Colonic mucosa (tissue), 4 donors: ENCODE measurements around the gene DPM2. TPM values are rescaled to one million over a fixed set of nuclear protein-coding genes. Genes with fewer than 3 reads are reported as not detected.

ENCODE experiments used
- DNase-seq: peaks from one replicate; pipeline ENCODE4 v3.0.0-alpha.2; 2020
- H3K27ac ChIP-seq: fragments of 200-600 bp; one replicate; pipeline ENCODE4 v1.8.0; 2021
- H3K27me3 ChIP-seq: fragments of 200-600 bp; one replicate; pipeline ENCODE4 v1.8.0; 2021
- H3K36me3 ChIP-seq: fragments of 200-600 bp; one replicate; pipeline ENCODE4 v1.8.0; 2021
- H3K4me1 ChIP-seq: fragments of 200-600 bp; one replicate; pipeline ENCODE4 v1.8.0; 2021; ENCODE audit warnings: mild to moderate bottlenecking
- H3K4me3 ChIP-seq: fragments of 200-600 bp; one replicate; pipeline ENCODE4 v1.8.0; 2021
- H3K9ac ChIP-seq, 2 donors: one replicate each; pipeline ENCODE4 v1.7.0; 2013; ENCODE audit warnings: control low read depth in 2 of 2, low read depth in 2 of 2, low read length in 2 of 2
- H3K9me3 ChIP-seq: fragments of 200-600 bp; one replicate; pipeline ENCODE4 v1.8.0; 2021
- intact Hi-C: fragments of 100-400 bp; cut with DNase I; formaldehyde crosslinking; loops from one replicate; pipeline ENCODE4 v1.14.1; 2022
- total RNA-seq, 2 donors: library from RNA; stranded (reverse); fragmentation: NEBNext Ultra II Directional in 1 of 2; extraction: Animal tissue kit (Norgen Biotek cat#: 25700) in 1 of 2; gene quantifications; one replicate each; pipeline ENCODE4 v1.2.1, GENCODE V29; 2021
- TF ChIP-seq, protein P1 (sequence below): fragments of 200-600 bp; IDR thresholded peaks from one replicate; pipeline ENCODE4 v1.8.0; 2022; ENCODE audit warnings: antibody characterized with exemption, mild to moderate bottlenecking
- donor health status: healthy.
- donor health status: DM: no; HTN: no; CAD: no.
- donor health status: DM: no; HTN: no; CAD: no.

Gene DPM2
- total RNA-seq, 2 donors from 2014 or later, result 25.7 to 38.9 TPM

DNA sequence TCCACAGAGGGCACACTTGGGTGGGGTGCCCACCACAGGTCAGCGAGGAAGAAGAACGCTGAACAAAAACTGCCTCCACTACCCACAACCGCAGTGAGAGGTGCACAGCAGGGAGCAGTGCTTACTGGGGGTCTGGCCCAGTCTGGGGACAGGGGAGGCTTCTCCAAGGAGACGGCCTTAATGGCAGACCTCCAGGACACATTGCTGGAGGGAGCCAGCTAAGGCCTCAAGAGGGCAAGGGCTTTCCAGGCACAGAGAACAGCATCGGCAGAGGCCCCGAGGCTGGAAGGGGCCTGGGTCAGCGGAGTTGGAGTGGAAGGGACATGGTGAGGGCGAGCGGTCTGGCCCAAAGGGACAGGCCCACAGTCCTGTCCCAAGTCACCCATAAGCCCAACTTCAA, 8.3 kb upstream of the DPM2 start:
- Histone ChIP-seq H3K4me1 (peaks cover 3% of the 10 kb centered on the region), H3K27me3 (no peaks in the 10 kb centered on the region), H3K27ac (no peak overlapping the region), H3K9me3 (no peaks in the 10 kb centered on the region), H3K4me3 (no peak overlapping the region), H3K9ac (no peak overlapping the region), H3K36me3 (peaks cover 23% of the 10 kb centered on the region)
- TF ChIP-seq, protein P1, sequence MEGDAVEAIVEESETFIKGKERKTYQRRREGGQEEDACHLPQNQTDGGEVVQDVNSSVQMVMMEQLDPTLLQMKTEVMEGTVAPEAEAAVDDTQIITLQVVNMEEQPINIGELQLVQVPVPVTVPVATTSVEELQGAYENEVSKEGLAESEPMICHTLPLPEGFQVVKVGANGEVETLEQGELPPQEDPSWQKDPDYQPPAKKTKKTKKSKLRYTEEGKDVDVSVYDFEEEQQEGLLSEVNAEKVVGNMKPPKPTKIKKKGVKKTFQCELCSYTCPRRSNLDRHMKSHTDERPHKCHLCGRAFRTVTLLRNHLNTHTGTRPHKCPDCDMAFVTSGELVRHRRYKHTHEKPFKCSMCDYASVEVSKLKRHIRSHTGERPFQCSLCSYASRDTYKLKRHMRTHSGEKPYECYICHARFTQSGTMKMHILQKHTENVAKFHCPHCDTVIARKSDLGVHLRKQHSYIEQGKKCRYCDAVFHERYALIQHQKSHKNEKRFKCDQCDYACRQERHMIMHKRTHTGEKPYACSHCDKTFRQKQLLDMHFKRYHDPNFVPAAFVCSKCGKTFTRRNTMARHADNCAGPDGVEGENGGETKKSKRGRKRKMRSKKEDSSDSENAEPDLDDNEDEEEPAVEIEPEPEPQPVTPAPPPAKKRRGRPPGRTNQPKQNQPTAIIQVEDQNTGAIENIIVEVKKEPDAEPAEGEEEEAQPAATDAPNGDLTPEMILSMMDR, result no peak
- intact Hi-C loops, result no loop called here
- DNase-seq, result no peak

GRCh38 chr9:127945338-127945737, 7.7 kb upstream of the DPM2 start:
- peaks cover 22% of the 10 kb centered on the region for H3K36me3 ChIP-seq
- H3K9ac ChIP-seq, result no peak overlapping the region
- peaks cover 3% of the 10 kb centered on the region for H3K4me1 ChIP-seq
- no peak overlapping the region for H3K4me3 ChIP-seq
- no peaks in the 10 kb centered on the region for H3K27me3 ChIP-seq
- intact Hi-C loops, result no loop called here
- DNase-seq, result no peak
- no peaks in the 10 kb centered on the region for H3K9me3 ChIP-seq
- no peak overlapping the region for H3K27ac ChIP-seq
- TF ChIP-seq, protein P1, result no peak

DNA sequence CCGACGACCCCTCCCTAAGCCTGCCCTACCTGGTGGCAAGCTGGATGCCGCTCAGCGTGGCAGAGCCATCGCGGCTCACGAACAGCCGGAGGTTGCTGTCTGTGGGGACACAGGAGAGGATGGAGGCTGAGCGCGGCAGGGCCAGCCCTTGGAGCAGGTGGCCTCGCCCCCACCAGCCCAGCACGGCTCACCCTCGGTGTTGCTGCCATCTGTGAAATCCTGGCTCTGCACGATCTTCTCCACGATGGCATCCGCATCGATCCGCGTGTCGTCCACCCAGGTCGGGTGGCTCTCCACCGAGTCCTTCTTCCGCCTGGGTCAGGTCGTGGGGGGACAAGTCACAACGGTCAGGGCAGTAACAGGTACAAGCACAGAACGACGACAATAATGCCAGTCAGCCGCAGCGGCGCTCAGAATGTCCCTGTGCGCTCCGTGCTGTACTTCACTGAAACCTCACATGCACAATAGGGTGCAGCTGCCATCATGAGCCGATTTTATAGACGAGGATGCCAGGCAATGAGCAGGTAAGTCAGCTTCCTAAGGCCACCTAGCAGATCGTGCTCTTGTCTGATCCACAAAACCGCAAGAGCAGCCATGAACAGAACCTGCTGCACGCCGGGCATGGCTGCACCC, 7.0 kb upstream of the DPM2 start:
- H3K27ac ChIP-seq, result no peak overlapping the region
- DNase-seq, result no peak
- intact Hi-C loops, result no loop called here
- peaks cover 3% of the 10 kb centered on the region for H3K4me1 ChIP-seq
- TF ChIP-seq, protein P1, result no peak
- H3K27me3 ChIP-seq, result no peaks in the 10 kb centered on the region
- H3K9me3 ChIP-seq, result no peaks in the 10 kb centered on the region
- H3K9ac ChIP-seq, result no peak overlapping the region
- no peak overlapping the region for H3K4me3 ChIP-seq
- H3K36me3 ChIP-seq, result peaks cover 16% of the 10 kb centered on the region

- H3K4me1 ChIP-seq, result no peaks in the 10 kb centered on the region
- no peaks in the 10 kb centered on the region for H3K27me3 ChIP-seq
- intact Hi-C loops, result no loop called here
- no peak overlapping the region for H3K27ac ChIP-seq
- DNase-seq, result peak; percentile 90
- no peak overlapping the region for H3K4me3 ChIP-seq
- H3K9ac ChIP-seq, result no peak overlapping the region
- no peaks in the 10 kb centered on the region for H3K9me3 ChIP-seq
- TF ChIP-seq, protein P1, result peak; percentile 89
- H3K36me3 ChIP-seq, result peaks cover 14% of the 10 kb centered on the region
Measured at GRCh38 chr9:127943731-127944144, 6.1 kb upstream of the DPM2 start.

- no peak for DNase-seq
- H3K36me3 ChIP-seq, result peaks cover 14% of the 10 kb centered on the region
- no peaks in the 10 kb centered on the region for H3K4me1 ChIP-seq
- H3K27me3 ChIP-seq, result no peaks in the 10 kb centered on the region
- H3K9ac ChIP-seq, result no peak overlapping the region
- intact Hi-C loops, result no loop called here
- H3K27ac ChIP-seq, result no peak overlapping the region
- H3K9me3 ChIP-seq, result no peaks in the 10 kb centered on the region
- TF ChIP-seq, protein P1, result peak; percentile 12
- no peak overlapping the region for H3K4me3 ChIP-seq
Measured at GRCh38 chr9:127943011-127943662, 5.5 kb upstream of the DPM2 start.
